Adrenal gland (tissue), 5 donors: ENCODE data around the gene CD81.

ENCODE experiments used
- POLR2A ChIP-seq, 2 donors: fragments of 450-650 bp; IDR thresholded peaks; one replicate each; pipeline ENCODE4 v1.6.1; 2017; ENCODE audit warnings: antibody characterized with exemption in 2 of 2, mild to moderate bottlenecking in 2 of 2, moderate library complexity in 1 of 2
- TF ChIP-seq, protein P1 (sequence below), 6 experiments: fragments of 450-650 bp in 4 of 6; fragments of 200-600 bp in 2 of 6; sonication (generic) in 1 of 6; IDR thresholded peaks; 1 replicate in 5 of 6; 2 replicates in 1 of 6; pipeline versions ENCODE4 v1.5.1 to v1.8.0; 2016 to 2021; ENCODE audit warnings: antibody characterized with exemption in 6 of 6, mild to moderate bottlenecking in 2 of 6, moderate library complexity in 1 of 6
- donor health status: DM: no; HTN: no; CAD: no.

DNA sequence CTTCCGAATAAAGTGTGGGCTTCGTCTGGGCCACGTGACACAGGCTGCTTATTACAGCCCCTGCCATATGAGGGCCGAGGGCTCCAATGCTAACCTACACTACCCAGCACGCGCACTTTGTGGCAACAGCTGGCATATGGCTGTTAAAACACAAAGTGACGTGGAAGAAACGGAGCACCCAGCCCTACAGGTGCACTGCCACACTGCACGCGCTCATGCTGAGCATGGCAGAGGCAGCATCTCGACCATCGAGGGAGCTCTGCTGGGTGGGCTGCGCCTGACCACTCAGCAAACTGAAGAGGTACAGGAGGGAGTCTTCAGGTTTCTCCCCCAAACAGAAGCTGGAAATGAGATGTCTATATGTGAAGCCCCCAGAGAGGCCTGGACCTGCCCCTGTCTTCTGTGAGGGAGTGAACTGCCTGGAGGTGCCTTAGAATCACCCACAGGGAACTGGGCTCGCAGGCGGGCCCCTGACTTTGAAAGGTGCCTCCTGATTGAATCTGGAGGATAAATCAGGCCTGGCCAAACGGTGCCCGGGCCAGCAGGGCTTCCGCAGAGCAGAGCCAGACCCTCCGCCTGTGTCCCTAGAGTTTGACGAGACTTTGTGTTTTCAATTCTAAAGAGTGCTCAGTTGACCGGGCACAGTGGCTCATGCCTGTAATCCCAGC is 41.7 kb downstream of the CD81 start:
- TF ChIP-seq, protein P1, sequence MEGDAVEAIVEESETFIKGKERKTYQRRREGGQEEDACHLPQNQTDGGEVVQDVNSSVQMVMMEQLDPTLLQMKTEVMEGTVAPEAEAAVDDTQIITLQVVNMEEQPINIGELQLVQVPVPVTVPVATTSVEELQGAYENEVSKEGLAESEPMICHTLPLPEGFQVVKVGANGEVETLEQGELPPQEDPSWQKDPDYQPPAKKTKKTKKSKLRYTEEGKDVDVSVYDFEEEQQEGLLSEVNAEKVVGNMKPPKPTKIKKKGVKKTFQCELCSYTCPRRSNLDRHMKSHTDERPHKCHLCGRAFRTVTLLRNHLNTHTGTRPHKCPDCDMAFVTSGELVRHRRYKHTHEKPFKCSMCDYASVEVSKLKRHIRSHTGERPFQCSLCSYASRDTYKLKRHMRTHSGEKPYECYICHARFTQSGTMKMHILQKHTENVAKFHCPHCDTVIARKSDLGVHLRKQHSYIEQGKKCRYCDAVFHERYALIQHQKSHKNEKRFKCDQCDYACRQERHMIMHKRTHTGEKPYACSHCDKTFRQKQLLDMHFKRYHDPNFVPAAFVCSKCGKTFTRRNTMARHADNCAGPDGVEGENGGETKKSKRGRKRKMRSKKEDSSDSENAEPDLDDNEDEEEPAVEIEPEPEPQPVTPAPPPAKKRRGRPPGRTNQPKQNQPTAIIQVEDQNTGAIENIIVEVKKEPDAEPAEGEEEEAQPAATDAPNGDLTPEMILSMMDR (IDR thresholded peaks at IDR 0.05), result no peak
- no peak for TF ChIP-seq POLR2A (IDR thresholded peaks at IDR 0.05)
